Measurements from ENCODE around the gene NDUFS4.
"Not testable (repeated sequence)": the region's sequence is repeated elsewhere in the genome, so short reads cannot be mapped to it uniquely, and the experiment has no call there.

The NDUFS4 gene

GRCh38 chr5:53560506-53561191 is at the start of gene NDUFS4:
Gene NDUFS4 (plus strand): TSS chr5:53560639. CDS start chr5:53560663, 24 bp downstream.
- peak; percentile 58 to 62 for DNase-seq (ENCODE audit: low read depth in 2 of 2)

GRCh38 chr5:53512539-53512938 is 47.9 kb upstream of the NDUFS4 start:
- no peak for DNase-seq (ENCODE audit: low read depth in 2 of 2)

GRCh38 chr5:53515988-53516387 is 44.5 kb upstream of the NDUFS4 start:
- DNase-seq (ENCODE audit: low read depth in 2 of 2), result no peak

- DNase-seq (ENCODE audit: low read depth in 2 of 2), result no peak
Measured at GRCh38 chr5:53520813-53521212, 39.6 kb upstream of the NDUFS4 start.

- DNase-seq (ENCODE audit: low read depth in 2 of 2), result no peak
Measured at GRCh38 chr5:53537711-53538110, 22.7 kb upstream of the NDUFS4 start.

- not testable (repeated sequence) for DNase-seq (ENCODE audit: low read depth in 2 of 2)
Measured at GRCh38 chr5:53540739-53541138, 19.7 kb upstream of the NDUFS4 start.

- DNase-seq (ENCODE audit: low read depth in 2 of 2), result no peak
Measured at GRCh38 chr5:53541859-53542258, 18.6 kb upstream of the NDUFS4 start.

GRCh38 chr5:53542926-53543325 is 17.5 kb upstream of the NDUFS4 start:
- no peak for DNase-seq (ENCODE audit: low read depth in 2 of 2)

GRCh38 chr5:53543401-53543800 is 17.0 kb upstream of the NDUFS4 start:
- no peak for DNase-seq (ENCODE audit: low read depth in 2 of 2)

- DNase-seq (ENCODE audit: low read depth in 2 of 2), result no peak
Measured at GRCh38 chr5:53545744-53546143, 14.7 kb upstream of the NDUFS4 start.

GRCh38 chr5:53547226-53547625 is 13.2 kb upstream of the NDUFS4 start:
- DNase-seq (ENCODE audit: low read depth in 2 of 2), result no peak

GRCh38 chr5:53548501-53548900 is 11.9 kb upstream of the NDUFS4 start:
- DNase-seq (ENCODE audit: low read depth in 2 of 2), result not testable (repeated sequence)

GRCh38 chr5:53549792-53550191 is 10.6 kb upstream of the NDUFS4 start:
- DNase-seq (ENCODE audit: low read depth in 2 of 2), result no peak

- no peak for DNase-seq (ENCODE audit: low read depth in 2 of 2)
Measured at GRCh38 chr5:53552561-53552960, 7.9 kb upstream of the NDUFS4 start.

GRCh38 chr5:53554444-53554843 is 6.0 kb upstream of the NDUFS4 start:
- no peak for DNase-seq (ENCODE audit: low read depth in 2 of 2)

- no peak for DNase-seq (ENCODE audit: low read depth in 2 of 2)
Measured at GRCh38 chr5:53555160-53555559, 5.3 kb upstream of the NDUFS4 start.

GRCh38 chr5:53556001-53556400 is 4.4 kb upstream of the NDUFS4 start:
- DNase-seq (ENCODE audit: low read depth in 2 of 2), result no peak

- DNase-seq (ENCODE audit: low read depth in 2 of 2), result no peak
Measured at GRCh38 chr5:53557386-53557785, 3.1 kb upstream of the NDUFS4 start.

- DNase-seq (ENCODE audit: low read depth in 2 of 2), result no peak
Measured at GRCh38 chr5:53558966-53559365, 1.5 kb upstream of the NDUFS4 start.

GRCh38 chr5:53560028-53560427 is 411 bp upstream of the NDUFS4 start:
- DNase-seq (ENCODE audit: low read depth in 2 of 2), result no peak

GRCh38 chr5:53568401-53568800 is 8.0 kb downstream of the NDUFS4 start:
- no peak for DNase-seq (ENCODE audit: low read depth in 2 of 2)

GRCh38 chr5:53568871-53569270 is 8.4 kb downstream of the NDUFS4 start:
- DNase-seq (ENCODE audit: low read depth in 2 of 2), result no peak

- no peak for DNase-seq (ENCODE audit: low read depth in 2 of 2)
Measured at GRCh38 chr5:53569453-53569852, 9.0 kb downstream of the NDUFS4 start.

- DNase-seq (ENCODE audit: low read depth in 2 of 2), result no peak
Measured at GRCh38 chr5:53571403-53571802, 11.0 kb downstream of the NDUFS4 start.

Data from stimulated activated CD8-positive, alpha-beta memory T cell treated with anti-CD3 and anti-CD28 coated beads, Interleukin-7, amount 100 ng/mL, for 4 hours (primary cell).